Peyer's patch (tissue), 4 donors: Measurements from ENCODE around the gene MMP8. TPM values are rescaled to one million over a fixed set of nuclear protein-coding genes. Genes with fewer than 3 reads are reported as not detected.
A peak's percentile ranks its signal among the peaks of the same experiment; 100 is the strongest.

Source experiments
- DNase-seq, 3 donors: peaks; one replicate each; pipeline ENCODE4 v3.0.0-alpha.2; 2017 to 2019
- H3K27ac ChIP-seq, 4 donors: fragments of 200-600 bp; sonication (generic); one replicate each; pipeline ENCODE4 v1.5.1; 2016 to 2019
- H3K27me3 ChIP-seq, 2 donors: fragments of 200-600 bp; sonication (generic); one replicate each; pipeline ENCODE4 v1.5.1; 2019
- H3K36me3 ChIP-seq, 3 donors: fragments of 200-600 bp; sonication (generic); one replicate each; pipeline ENCODE4 v1.5.1; 2016 to 2019
- H3K4me1 ChIP-seq, 4 donors: fragments of 200-600 bp; sonication (generic); one replicate each; pipeline ENCODE4 v1.5.1; 2016 to 2019
- H3K4me3 ChIP-seq, 4 donors: fragments of 200-600 bp; sonication (generic); 1 replicate in 3 of 4; 2 replicates in 1 of 4; pipeline ENCODE4 v1.5.1; 2016 to 2019; ENCODE audit warnings: mild to moderate bottlenecking in 1 of 4
- H3K9me3 ChIP-seq, 4 donors: fragments of 200-600 bp; sonication (generic); one replicate each; pipeline ENCODE4 v1.5.1; 2016 to 2019; ENCODE audit warnings: mild to moderate bottlenecking in 1 of 4
- POLR2A ChIP-seq, 2 donors: fragments of 450-650 bp; IDR thresholded peaks; one replicate each; pipeline ENCODE4 v1.5.1; 2017; ENCODE audit warnings: antibody characterized with exemption in 2 of 2, mild to moderate bottlenecking in 2 of 2, moderate library complexity in 2 of 2
- total RNA-seq, 4 donors: library from RNA; depleted of rRNA; stranded (reverse); fragments of >200 nt; gene quantifications; one replicate each; pipeline ENCODE4 v1.1.0, GENCODE V29; 2016
- TF ChIP-seq, protein P1 (sequence below), 6 experiments: fragments of 450-650 bp in 4 of 6; fragments of 200-600 bp in 2 of 6; sonication (generic) in 1 of 6; IDR thresholded peaks; one replicate each; pipeline ENCODE4 v1.5.1; 2017 to 2019; ENCODE audit warnings: antibody characterized with exemption in 6 of 6, mild to moderate bottlenecking in 3 of 6, moderate library complexity in 1 of 6

Gene MMP8
- total RNA-seq, 4 donors from 2014 or later = not detected

DNA sequence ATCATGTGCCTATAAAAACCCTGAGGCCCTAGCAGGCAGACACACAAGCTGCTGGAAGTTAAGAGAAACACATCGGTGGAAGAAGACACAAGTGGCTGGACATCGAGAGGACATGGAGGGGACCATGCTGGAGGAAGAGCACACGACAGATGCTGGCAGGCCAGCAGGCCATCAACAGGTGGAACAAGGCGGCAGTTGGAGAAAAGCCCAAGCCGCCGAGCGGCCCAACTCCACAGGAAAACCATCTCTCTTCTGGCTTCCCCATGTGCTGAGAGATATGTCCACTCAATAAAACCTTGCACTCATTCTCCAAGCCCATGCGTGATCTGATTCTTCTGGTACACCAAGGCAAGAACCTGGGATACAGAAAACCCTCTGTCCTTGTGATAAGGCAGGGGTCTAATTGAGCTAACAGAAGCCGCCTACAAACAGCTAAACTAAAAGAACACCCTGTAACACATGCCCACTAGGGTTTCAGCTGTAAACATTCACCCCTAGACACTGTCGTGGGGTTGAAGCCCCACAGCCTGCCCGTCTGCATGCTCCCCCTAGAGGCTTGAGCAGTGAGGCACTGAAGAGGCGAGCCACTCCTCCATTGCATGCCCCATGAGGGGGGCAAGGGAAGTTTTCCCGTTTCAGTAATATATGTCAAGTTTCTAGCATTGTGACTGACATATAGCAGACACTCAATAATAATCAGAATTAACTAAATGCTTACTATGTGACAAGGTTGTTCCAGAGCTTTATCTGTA, 60.6 kb downstream of the MMP8 start:
- Histone ChIP-seq H3K4me1 (no peaks in the 10 kb centered on the region), H3K36me3 (no peaks in the 10 kb centered on the region), H3K4me3 (no peak overlapping the region), H3K9me3 (no peaks in the 10 kb centered on the region), H3K27me3 (no peaks in the 10 kb centered on the region), H3K27ac (no peak overlapping the region)
- TF ChIP-seq, protein P1, sequence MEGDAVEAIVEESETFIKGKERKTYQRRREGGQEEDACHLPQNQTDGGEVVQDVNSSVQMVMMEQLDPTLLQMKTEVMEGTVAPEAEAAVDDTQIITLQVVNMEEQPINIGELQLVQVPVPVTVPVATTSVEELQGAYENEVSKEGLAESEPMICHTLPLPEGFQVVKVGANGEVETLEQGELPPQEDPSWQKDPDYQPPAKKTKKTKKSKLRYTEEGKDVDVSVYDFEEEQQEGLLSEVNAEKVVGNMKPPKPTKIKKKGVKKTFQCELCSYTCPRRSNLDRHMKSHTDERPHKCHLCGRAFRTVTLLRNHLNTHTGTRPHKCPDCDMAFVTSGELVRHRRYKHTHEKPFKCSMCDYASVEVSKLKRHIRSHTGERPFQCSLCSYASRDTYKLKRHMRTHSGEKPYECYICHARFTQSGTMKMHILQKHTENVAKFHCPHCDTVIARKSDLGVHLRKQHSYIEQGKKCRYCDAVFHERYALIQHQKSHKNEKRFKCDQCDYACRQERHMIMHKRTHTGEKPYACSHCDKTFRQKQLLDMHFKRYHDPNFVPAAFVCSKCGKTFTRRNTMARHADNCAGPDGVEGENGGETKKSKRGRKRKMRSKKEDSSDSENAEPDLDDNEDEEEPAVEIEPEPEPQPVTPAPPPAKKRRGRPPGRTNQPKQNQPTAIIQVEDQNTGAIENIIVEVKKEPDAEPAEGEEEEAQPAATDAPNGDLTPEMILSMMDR (IDR thresholded peaks at IDR 0.05) = peak in 3 of 6 experiments; percentile 11 to 22 (median 19)
- no peak for TF ChIP-seq POLR2A (IDR thresholded peaks at IDR 0.05)
- no peak for DNase-seq

- H3K27me3 ChIP-seq = no peaks in the 10 kb centered on the region
- H3K36me3 ChIP-seq = no peaks in the 10 kb centered on the region
- no peaks in the 10 kb centered on the region for H3K4me1 ChIP-seq
- TF ChIP-seq, protein P1 (IDR thresholded peaks at IDR 0.05) = no peak
- TF ChIP-seq POLR2A (IDR thresholded peaks at IDR 0.05) = no peak
- H3K4me3 ChIP-seq = no peak overlapping the region
- no peak overlapping the region for H3K27ac ChIP-seq
- no peaks in the 10 kb centered on the region for H3K9me3 ChIP-seq
- DNase-seq = no peak
Observed at GRCh38 chr11:102662607-102663006, 62.1 kb downstream of the MMP8 start.

Other genes with a start within 250 kb of the MMP8 start
- gene MMP7, start 194.2 kb downstream of the MMP8 start, total RNA-seq = 1 to 10 TPM in 1 of 4 donors, not detected in 3; 1.1 TPM
- not detected for gene MMP20, start 99.6 kb downstream of the MMP8 start, total RNA-seq
- gene MMP27, start 19.2 kb downstream of the MMP8 start, total RNA-seq = under 1 TPM in 1 of 4 donors, not detected in 3; 0.40 TPM
- gene MMP10, start 55.7 kb upstream of the MMP8 start, total RNA-seq = under 1 TPM in 1 of 4 donors, not detected in 3; 0.54 TPM
- gene MMP1, start 73.2 kb upstream of the MMP8 start, total RNA-seq = 1 to 10 TPM in 2 of 4 donors, under 1 TPM in 2; 0.35 to 1.7 (median 1.0) TPM
- 1 to 10 TPM in 2 of 4 donors, not detected in 2; 1.5 to 1.8 TPM for gene MMP3, start 118.7 kb upstream of the MMP8 start, total RNA-seq
- gene MMP12, start 150.0 kb upstream of the MMP8 start, total RNA-seq = under 1 TPM in 2 of 4 donors, not detected in 2; 0.40 to 0.53 TPM
- gene MMP13, start 230.8 kb upstream of the MMP8 start, total RNA-seq = not detected